HG03378 (cell line): ENCODE data around the gene ANKRD6.

Source experiments
- ATAC-seq: cut with Tn5 transposase; IDR thresholded peaks from one replicate; pipeline ENCODE4 v1.9.1; 2021; ENCODE audit warnings: mild to moderate bottlenecking, moderate library complexity; ENCODE audit not compliant: unreplicated experiment

The ANKRD6 gene

GRCh38 chr6:89555806-89556205, 122.9 kb downstream of the ANKRD6 start:
- ATAC-seq: no peak

- ATAC-seq: no peak
Measured at GRCh38 chr6:89559487-89559886, 126.5 kb downstream of the ANKRD6 start.

GRCh38 chr6:89562093-89562973, 129.4 kb downstream of the ANKRD6 start:
- no peak for ATAC-seq

GRCh38 chr6:89563866-89564265, 130.9 kb downstream of the ANKRD6 start:
- no peak for ATAC-seq

DNA sequence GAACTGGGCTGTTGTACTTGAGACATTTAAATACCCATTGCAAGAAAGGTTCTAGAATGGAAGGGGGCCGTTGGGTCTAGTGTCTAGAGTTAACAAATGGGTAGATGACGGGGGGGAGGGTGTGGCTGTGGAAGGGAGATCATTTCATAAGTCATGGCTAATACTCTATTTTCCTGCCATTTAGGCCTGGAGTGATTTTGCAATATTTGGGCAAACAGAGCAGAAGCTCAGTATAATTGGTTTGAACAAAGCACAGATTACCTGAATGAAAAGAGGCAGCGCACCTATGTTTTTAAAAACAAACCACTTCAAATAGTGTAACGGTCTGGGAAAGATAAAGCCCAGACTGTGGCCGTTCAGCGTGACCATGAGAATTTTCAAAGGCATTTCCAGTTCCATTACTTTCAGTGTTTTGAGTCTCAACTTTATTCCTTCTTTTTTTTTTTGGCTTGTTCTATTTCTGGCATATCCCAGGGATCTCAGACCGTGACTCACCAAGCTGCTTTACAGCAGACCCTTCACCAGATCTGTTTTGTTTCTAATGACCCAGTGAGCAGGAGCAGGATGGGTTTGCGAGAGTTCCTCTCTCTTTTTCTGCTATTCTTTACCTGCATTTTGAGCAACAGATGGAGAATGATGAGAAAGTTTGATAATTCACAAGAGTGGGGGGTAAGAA, 131.9 kb downstream of the ANKRD6 start:
- no peak for ATAC-seq

DNA sequence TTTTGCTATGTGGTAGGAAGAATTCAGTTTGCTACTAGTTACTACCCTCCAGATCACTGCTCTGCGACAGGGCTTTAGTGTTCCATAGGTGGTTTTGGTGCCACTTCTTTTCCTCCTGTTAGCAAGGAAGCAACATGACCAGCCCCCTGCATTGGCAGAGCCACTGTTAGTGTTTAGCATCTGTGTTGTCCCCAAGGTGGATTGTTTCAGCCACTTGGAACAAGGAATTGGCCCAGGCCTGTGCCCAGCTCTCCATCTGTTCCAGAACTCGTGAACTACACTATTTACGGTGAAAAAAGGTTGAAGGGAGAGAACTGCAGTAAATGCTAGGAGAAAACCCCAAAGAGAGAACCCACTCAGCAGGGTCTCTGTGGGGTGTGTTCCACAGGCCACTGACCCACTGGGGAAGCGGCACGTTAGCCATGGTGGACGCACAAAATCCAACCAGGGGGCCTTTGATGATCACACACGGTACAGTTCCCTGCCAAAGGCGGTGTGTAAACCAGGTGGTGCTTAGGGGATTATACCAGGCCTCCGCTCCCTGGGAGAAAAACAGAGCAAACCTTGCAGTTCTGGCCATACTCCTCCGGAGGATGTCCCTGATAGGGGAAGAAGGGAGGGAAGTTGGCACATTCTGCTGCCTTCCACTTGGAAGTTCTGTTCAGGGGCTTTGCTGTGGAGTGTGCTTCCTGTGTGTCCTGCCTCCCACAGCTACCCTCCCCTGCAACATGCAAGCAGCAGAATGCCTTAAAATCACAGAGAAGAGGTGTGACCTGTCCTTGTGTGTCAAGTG, 133.3 kb downstream of the ANKRD6 start:
- no peak for ATAC-seq

- ATAC-seq: no peak
Measured at GRCh38 chr6:89566930-89567629, 134.1 kb downstream of the ANKRD6 start.

- ATAC-seq: no peak
Measured at GRCh38 chr6:89567630-89568390, 134.9 kb downstream of the ANKRD6 start.

DNA sequence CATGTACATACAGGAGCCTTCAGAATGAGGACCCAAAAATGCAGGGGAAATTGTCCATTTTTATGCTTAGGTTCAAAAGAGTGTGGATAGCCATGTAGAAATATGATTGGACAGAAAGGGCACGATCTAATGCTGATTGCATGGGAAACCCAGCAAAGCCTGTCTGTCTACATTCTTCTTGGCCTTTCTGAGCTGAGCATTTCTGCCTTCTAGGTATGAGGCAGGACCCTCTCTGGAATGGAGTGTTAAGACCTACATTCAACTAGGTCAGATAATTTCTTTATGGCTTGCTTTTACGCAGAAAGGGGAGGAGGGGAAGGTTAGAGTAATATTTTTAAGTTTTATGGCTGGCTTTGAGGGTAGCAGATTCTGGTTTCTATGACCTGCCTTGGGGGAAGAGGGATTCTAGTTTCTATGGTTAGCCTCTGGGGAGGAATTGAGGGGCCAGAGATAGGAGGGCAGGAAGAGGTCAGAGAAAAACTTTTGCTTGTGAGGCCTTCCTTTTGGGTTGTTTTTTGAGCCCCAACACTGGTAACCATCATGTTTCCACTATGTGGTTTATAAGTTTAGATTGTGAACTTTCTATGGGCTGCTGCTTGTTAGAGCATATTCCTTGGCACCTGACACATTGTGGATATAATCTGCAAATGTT, 142.1 kb downstream of the ANKRD6 start:
- ATAC-seq: no peak

GRCh38 chr6:89575562-89575960, 142.6 kb downstream of the ANKRD6 start:
- ATAC-seq: no peak

DNA sequence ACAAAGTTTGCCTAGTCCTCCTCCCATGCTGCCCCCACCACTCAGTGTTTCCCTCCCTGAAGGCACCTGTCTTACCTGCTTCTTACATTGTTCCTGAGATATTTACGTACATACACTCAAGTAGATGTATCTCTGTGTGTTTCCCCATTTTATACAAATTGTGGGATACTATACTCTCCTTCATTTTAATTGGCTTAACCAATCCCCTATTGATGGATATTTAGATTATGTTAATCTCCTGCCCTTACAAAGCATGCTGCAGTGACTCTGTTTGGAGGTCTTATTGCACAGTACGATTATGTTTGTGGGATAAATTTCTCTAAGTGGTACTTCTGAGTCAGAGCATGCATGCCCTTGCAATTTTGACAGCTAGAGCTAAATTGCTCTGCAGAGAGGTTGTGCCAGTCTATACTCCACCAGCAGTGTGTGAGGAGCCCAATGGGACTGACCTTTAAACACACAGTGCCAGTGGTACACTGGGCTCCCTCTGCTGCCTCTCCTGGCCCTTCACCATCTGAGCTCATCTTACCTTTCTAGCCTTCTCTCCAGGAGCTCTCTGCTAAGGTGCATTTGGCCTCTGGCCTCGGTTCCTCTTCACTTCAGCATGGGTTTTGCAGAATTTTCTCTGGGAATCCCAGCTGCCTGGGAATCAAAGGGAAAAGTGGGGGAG, 148.2 kb downstream of the ANKRD6 start:
- no peak for ATAC-seq

DNA sequence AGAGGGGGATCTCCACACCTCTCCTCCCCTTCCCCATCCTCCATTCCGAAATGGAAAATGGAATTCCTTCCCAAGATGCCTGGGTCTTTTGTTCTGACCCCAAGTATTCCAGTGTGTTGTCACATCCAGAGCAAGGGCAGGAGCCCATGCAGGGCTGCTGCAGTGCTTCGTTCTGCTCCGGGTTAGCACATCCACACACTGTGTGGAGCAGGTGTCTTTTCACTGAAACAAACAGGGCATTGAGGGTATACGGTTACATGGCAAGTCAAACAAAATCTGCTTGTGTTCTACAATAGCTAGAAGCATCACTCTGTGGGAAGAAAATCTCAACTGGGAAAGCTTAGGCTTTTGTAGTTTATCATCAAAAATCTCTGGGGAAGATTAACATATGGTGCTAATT, 148.7 kb downstream of the ANKRD6 start:
- no peak for ATAC-seq

- ATAC-seq: no peak
Measured at GRCh38 chr6:89582669-89583325, 149.8 kb downstream of the ANKRD6 start.

DNA sequence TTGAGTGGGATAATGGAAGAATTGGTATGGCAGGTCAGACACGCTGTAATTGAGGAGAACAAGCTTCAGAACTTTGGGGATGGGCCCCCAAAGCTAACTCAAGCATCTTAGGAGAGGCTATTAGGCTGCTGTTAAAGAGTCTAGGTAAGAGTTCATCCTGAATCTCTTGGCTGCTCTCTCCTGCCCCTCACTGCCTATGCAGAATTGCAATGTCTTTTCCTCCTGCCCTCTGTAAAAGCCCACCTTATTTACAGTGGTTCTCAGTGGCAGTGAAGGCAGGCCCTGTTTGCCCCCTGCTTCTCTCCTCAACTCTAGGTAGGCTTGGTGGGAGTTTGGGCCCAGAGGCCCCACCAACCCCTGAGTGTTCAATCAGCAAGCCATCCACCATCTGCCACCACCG, 150.6 kb downstream of the ANKRD6 start:
- no peak for ATAC-seq

GRCh38 chr6:89584539-89584938, 151.6 kb downstream of the ANKRD6 start:
- no peak for ATAC-seq

- no peak for ATAC-seq
Measured at GRCh38 chr6:89585154-89585553, 152.2 kb downstream of the ANKRD6 start.

DNA sequence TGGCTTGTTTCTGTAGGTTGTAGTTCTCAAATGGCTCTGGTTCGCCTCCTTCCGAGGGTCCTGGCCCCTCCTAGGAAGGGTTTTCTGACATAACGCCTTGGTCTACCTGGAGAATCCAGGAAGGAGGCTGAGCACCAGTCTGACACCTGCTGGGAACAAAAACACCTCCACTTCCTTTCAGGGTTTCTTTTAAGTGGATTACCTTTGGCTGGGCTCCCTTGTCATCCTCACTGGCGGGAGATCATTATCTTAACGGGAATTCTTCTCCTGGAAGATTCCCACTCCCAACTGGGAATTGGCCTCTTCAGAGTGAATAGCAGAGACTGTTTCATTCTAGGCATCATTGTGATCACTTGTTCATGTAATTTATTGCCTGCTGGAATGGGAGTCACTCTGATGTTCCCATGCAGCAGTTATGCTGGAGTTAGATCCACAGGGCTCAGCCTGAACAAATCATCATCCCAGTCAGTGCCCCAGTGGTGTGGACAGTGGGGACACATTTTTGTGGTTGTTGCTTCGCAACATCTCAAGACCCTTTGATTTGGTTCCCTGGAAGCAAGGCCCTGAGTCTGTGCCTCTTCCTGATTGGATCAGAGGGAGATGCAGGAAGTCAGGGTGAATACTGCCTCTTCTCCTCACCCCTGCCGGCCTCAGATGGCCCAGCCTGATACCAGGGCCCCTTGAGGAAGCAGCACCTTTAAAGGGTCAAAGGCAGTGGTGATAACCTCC, 156.5 kb downstream of the ANKRD6 start:
- ATAC-seq: no peak

DNA sequence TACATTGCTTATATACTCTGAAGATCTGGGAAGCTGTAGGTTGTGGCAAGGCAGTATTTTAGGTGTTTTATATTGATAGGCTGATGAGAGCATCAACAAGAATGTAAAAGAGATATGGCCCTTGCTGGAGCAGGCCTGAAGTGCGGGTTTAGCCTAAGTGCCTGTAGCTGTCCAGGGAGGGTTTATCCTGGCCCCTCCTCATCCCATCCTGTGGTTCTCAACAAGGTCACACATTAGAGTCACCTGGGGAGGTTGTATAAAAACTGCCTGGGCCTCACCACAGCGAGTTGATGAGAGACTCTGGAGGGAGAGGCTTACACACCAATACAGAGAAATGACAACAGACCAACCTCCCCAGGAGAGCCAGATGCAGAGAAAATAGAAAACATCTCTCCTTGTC, 157.2 kb downstream of the ANKRD6 start:
- ATAC-seq: no peak
